Stomach (tissue), 4 donors: Measurements from ENCODE around the gene B9D2.

ENCODE experiments used
- CTCF ChIP-seq, 7 experiments: fragments of 450-650 bp in 4 of 7; fragments of 200-600 bp in 3 of 7; sonication (generic) in 3 of 7; IDR thresholded peaks; one replicate each; pipeline ENCODE4 v1.5.1; 2016 to 2019; ENCODE audit warnings: antibody characterized with exemption in 7 of 7, control low read depth in 2 of 7, mild to moderate bottlenecking in 1 of 7
- EP300 ChIP-seq: sonication (generic); formaldehyde crosslinking; IDR thresholded peaks from one replicate; pipeline ENCODE4 v1.6.1; 2017; ENCODE audit warnings: antibody characterized with exemption
- POLR2A ChIP-seq, 4 donors: fragments of 450-650 bp; IDR thresholded peaks; one replicate each; pipeline ENCODE4 v1.6.1; 2016; ENCODE audit warnings: antibody characterized with exemption in 4 of 4, control low read depth in 2 of 4, mild to moderate bottlenecking in 1 of 4, moderate library complexity in 1 of 4
- POLR2AphosphoS5 ChIP-seq, 3 donors: sonication (generic); formaldehyde crosslinking; IDR thresholded peaks; one replicate each; pipeline ENCODE4 v1.6.1; 2016; ENCODE audit warnings: antibody characterized with exemption in 3 of 3

GRCh38 chr19:41371541-41371940 is 7.6 kb upstream of the B9D2 start:
- TF ChIP-seq POLR2AphosphoS5 (IDR thresholded peaks at IDR 0.05): no peak
- TF ChIP-seq CTCF (IDR thresholded peaks at IDR 0.05): no peak
- TF ChIP-seq EP300: no peak
- TF ChIP-seq POLR2A (IDR thresholded peaks at IDR 0.05): no peak
